Measurements from ENCODE around the gene ICAM2.

ICAM2 gene

DNA sequence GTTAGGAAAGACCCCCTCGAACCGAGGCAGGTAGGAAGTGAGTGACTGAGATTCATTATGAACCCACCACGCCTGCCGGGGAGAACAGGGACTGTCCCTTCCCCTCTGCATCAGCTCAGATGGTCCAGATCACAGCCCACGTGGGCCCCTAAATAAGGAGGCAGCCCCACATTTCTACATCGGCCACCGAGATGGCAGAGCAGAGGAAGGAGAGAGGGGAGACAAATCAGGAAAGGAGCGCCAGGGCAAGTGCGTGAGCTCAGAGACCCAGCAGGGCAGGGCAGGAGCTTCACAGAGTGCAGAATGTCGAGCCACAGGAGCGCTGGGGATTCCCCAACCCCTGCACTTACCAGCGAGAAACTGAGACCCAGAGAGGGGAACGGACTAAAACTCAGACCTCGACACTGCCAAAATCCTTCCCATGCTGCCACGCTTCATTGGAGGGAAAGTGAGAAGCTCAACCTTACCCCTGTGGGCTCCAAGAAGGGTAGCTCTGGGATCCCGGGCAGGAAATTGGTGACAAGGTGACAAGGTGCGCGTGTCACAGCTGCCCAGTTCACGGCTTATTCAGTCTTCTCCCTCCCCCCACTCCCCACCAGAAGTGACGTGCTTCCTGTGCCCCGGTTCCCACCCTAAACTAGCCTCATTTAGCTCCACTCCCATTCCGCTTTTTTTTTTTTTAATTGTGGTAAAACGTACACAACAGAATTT, at the start of gene ICAM2:
Gene ICAM2, minus strand, starts transcription at position 578 of the 711 bp plus-strand sequence. CDS start 13,942 bp downstream, outside the sequence.
- peak within 1 kb of the TSS; percentile 58 to 86 for H3K9ac ChIP-seq (ENCODE audit: low read depth in 1 of 2, low read length in 2 of 2)
- peak within 1 kb of the TSS; percentile 75 to 87 for H3K4me3 ChIP-seq (ENCODE audit: low read length in 2 of 2)
- H3K27ac ChIP-seq (ENCODE audit: low read depth in 2 of 2, low read length in 2 of 2): peak within 1 kb of the TSS; percentile 72 to 86
- H3K4me1 ChIP-seq (ENCODE audit: control insufficient read depth in 2 of 2, insufficient read depth in 2 of 2, low read length in 2 of 2): peaks cover 8 to 14% of the 10 kb centered on the region in 2 donors
- H3K27me3 ChIP-seq (ENCODE audit: control insufficient read depth in 2 of 2, insufficient read depth in 2 of 2, low read length in 2 of 2): no peaks in the 10 kb centered on the region
- H3K9me3 ChIP-seq (ENCODE audit: control insufficient read depth in 2 of 2, low read length in 2 of 2): no peaks in the 10 kb centered on the region
- no peaks in the 10 kb centered on the region for H3K36me3 ChIP-seq (ENCODE audit: control insufficient read depth in 2 of 2, insufficient read depth in 2 of 2, low read length in 2 of 2)

DNA sequence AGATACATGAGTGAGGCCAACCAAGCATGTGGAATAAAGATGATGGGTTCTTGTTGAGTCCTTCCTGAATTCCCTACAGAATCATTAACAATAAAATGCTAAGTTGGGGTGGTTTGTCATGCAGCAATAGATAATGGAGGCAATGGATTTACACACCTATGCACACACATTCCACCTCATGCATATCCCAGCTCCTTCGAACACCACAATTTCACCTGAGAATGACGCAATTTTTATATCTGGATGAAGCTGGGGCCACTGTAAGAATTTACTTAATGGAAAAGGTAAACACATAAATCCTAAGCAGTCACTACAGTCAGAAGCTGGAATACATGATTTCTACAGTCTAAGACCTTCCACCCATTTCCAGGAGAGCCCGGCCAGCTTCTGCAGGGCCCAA, 49.8 kb upstream of the ICAM2 start:
- H3K9me3 ChIP-seq (ENCODE audit: control insufficient read depth in 2 of 2, low read length in 2 of 2): peaks cover 0 to 7% of the 10 kb centered on the region in 2 donors
- H3K27ac ChIP-seq (ENCODE audit: low read depth in 2 of 2, low read length in 2 of 2): no peak overlapping the region
- peaks cover 37 to 52% of the 10 kb centered on the region in 2 donors for H3K36me3 ChIP-seq (ENCODE audit: control insufficient read depth in 2 of 2, insufficient read depth in 2 of 2, low read length in 2 of 2)

DNA sequence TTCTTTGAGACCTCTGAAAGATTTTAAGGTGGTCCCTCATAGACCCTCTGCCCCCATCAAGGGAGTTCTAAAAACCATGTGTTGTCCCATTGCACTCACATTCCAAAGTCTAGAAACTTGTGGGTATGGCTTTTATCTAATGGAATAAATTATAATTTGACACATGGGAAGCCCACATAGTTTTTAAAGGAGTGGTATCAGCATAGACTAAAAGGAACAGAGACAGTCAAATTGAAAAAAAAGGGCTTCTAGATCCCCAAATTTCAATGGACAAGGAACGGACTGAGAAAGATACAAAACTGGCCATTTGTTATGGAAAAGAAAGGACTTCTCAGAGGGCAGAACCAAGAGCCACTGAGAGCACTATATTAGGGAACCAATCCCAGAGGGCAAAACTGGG, 48.7 kb upstream of the ICAM2 start:
- Histone ChIP-seq H3K27ac (ENCODE audit: low read depth in 2 of 2, low read length in 2 of 2) (no peak overlapping the region), H3K9ac (ENCODE audit: low read depth in 1 of 2, low read length in 2 of 2) (no peak overlapping the region), H3K9me3 (ENCODE audit: control insufficient read depth in 2 of 2, low read length in 2 of 2) (peaks cover 0 to 7% of the 10 kb centered on the region in 2 donors), H3K36me3 (ENCODE audit: control insufficient read depth in 2 of 2, insufficient read depth in 2 of 2, low read length in 2 of 2) (peaks cover 37 to 55% of the 10 kb centered on the region in 2 donors), H3K4me1 (ENCODE audit: control insufficient read depth in 2 of 2, insufficient read depth in 2 of 2, low read length in 2 of 2) (peaks cover under 1 to 7% of the 10 kb centered on the region in 2 donors), H3K4me3 (ENCODE audit: low read length in 2 of 2) (no peak overlapping the region), H3K27me3 (ENCODE audit: control insufficient read depth in 2 of 2, insufficient read depth in 2 of 2, low read length in 2 of 2) (no peaks in the 10 kb centered on the region)

More for the DNA sequence above, 49.8 kb upstream of the ICAM2 start:
- no peak overlapping the region for H3K4me3 ChIP-seq (ENCODE audit: low read length in 2 of 2)
- H3K27me3 ChIP-seq (ENCODE audit: control insufficient read depth in 2 of 2, insufficient read depth in 2 of 2, low read length in 2 of 2): no peaks in the 10 kb centered on the region
- H3K9ac ChIP-seq (ENCODE audit: low read depth in 1 of 2, low read length in 2 of 2): no peak overlapping the region
- peaks cover 4 to 5% of the 10 kb centered on the region in 2 donors for H3K4me1 ChIP-seq (ENCODE audit: control insufficient read depth in 2 of 2, insufficient read depth in 2 of 2, low read length in 2 of 2)

DNA sequence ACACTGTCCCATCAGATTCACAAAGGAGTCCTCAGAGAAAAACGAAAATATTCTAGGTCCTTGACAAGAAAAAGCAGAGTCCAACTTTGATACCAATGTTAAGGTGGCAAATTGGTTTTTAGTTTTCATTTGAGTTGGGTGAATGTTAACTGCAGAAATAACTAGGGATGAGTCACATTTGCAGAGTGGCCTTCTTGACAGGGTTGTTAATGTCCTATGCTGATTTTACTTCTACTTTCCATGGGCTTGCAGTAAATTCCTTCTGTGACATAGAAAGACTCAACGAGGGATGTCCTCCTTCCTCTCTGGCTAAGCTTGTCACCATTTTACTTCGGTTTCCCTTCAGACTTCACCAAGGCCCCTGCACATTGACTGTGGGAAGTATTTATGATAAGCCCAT, 47.2 kb upstream of the ICAM2 start:
- H3K36me3 ChIP-seq (ENCODE audit: control insufficient read depth in 2 of 2, insufficient read depth in 2 of 2, low read length in 2 of 2): peaks cover 37 to 55% of the 10 kb centered on the region in 2 donors
- H3K27me3 ChIP-seq (ENCODE audit: control insufficient read depth in 2 of 2, insufficient read depth in 2 of 2, low read length in 2 of 2): no peaks in the 10 kb centered on the region
- no peak overlapping the region for H3K27ac ChIP-seq (ENCODE audit: low read depth in 2 of 2, low read length in 2 of 2)
- H3K9me3 ChIP-seq (ENCODE audit: control insufficient read depth in 2 of 2, low read length in 2 of 2): peaks cover 0 to 7% of the 10 kb centered on the region in 2 donors
- H3K4me3 ChIP-seq (ENCODE audit: low read length in 2 of 2): no peak overlapping the region
- peaks cover 5 to 11% of the 10 kb centered on the region in 2 donors for H3K4me1 ChIP-seq (ENCODE audit: control insufficient read depth in 2 of 2, insufficient read depth in 2 of 2, low read length in 2 of 2)
- H3K9ac ChIP-seq (ENCODE audit: low read depth in 1 of 2, low read length in 2 of 2): no peak overlapping the region

DNA sequence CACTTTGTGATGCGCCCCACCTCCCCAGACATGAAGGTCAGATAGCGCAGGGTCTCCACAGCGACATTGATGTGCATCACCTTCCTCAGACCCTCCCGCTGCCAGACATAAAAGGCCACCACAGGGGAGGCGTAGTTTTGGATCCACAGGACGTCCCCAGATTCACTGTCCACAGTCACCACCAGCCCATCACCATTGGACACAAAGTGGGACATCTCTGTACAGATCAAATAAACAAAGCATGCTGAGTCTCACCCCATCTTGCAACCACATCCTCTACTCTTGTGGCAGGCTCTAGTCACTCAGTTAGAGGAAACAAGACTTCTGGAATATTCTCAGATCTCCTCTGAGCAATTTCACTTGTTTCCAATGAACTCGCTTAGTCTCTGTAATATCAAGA, 46.3 kb upstream of the ICAM2 start:
- Histone ChIP-seq H3K4me1 (ENCODE audit: control insufficient read depth in 2 of 2, insufficient read depth in 2 of 2, low read length in 2 of 2) (peaks cover 5 to 11% of the 10 kb centered on the region in 2 donors), H3K27ac (ENCODE audit: low read depth in 2 of 2, low read length in 2 of 2) (peak overlapping the region in 1 of 2 donors; percentile 38), H3K4me3 (ENCODE audit: low read length in 2 of 2) (no peak overlapping the region), H3K9me3 (ENCODE audit: control insufficient read depth in 2 of 2, low read length in 2 of 2) (peaks cover 0 to 7% of the 10 kb centered on the region in 2 donors), H3K27me3 (ENCODE audit: control insufficient read depth in 2 of 2, insufficient read depth in 2 of 2, low read length in 2 of 2) (no peaks in the 10 kb centered on the region), H3K9ac (ENCODE audit: low read depth in 1 of 2, low read length in 2 of 2) (no peak overlapping the region), H3K36me3 (ENCODE audit: control insufficient read depth in 2 of 2, insufficient read depth in 2 of 2, low read length in 2 of 2) (peaks cover 34 to 50% of the 10 kb centered on the region in 2 donors)

DNA sequence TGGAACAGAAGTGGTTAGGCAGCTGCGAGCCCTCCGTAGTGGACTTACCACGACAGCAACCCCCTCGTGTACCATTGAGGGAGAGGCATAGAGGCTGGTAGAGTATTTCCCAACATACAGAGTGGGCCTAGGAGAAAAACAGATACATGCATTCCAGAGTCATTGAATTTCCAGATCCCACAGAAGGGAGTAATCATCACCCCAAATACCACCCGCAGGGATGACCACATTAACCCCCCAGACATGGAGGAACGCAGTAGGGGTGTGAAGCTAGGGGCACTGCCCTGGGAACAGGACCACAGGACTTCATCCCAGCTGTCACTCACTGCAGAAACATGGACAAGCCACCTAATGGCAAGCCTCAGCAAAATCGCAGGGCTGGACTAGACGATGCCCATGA, 44.7 kb upstream of the ICAM2 start:
- Histone ChIP-seq H3K36me3 (ENCODE audit: control insufficient read depth in 2 of 2, insufficient read depth in 2 of 2, low read length in 2 of 2) (peaks cover 28 to 42% of the 10 kb centered on the region in 2 donors), H3K4me1 (ENCODE audit: control insufficient read depth in 2 of 2, insufficient read depth in 2 of 2, low read length in 2 of 2) (peaks cover 5 to 11% of the 10 kb centered on the region in 2 donors), H3K9ac (ENCODE audit: low read depth in 1 of 2, low read length in 2 of 2) (no peak overlapping the region), H3K27ac (ENCODE audit: low read depth in 2 of 2, low read length in 2 of 2) (no peak overlapping the region), H3K4me3 (ENCODE audit: low read length in 2 of 2) (no peak overlapping the region), H3K9me3 (ENCODE audit: control insufficient read depth in 2 of 2, low read length in 2 of 2) (peaks cover 0 to 7% of the 10 kb centered on the region in 2 donors), H3K27me3 (ENCODE audit: control insufficient read depth in 2 of 2, insufficient read depth in 2 of 2, low read length in 2 of 2) (no peaks in the 10 kb centered on the region)

DNA sequence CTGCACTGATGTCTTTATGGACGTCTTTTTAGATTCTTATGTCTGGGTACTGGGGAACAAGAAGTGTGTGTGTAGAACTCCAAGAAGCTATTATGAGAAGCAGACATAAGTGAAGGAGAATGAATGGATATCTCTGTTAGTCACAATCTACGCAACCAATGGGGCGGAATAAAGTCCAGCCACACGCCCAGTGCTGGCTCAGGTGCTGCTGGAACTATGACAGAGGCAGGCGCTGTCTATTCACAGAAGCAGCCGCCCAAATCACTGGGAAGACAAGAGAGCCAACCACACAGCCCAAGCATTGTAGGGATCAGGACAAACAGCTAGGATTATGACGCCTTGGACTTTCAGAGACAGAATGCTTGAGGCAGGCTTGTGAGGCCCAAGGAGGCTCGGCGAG, 43.9 kb upstream of the ICAM2 start:
- Histone ChIP-seq H3K4me3 (ENCODE audit: low read length in 2 of 2) (peak overlapping the region; percentile 30 to 32), H3K27ac (ENCODE audit: low read depth in 2 of 2, low read length in 2 of 2) (peak overlapping the region; percentile 74 to 76), H3K36me3 (ENCODE audit: control insufficient read depth in 2 of 2, insufficient read depth in 2 of 2, low read length in 2 of 2) (peaks cover 23 to 37% of the 10 kb centered on the region in 2 donors), H3K9me3 (ENCODE audit: control insufficient read depth in 2 of 2, low read length in 2 of 2) (peaks cover 0 to 3% of the 10 kb centered on the region in 2 donors), H3K27me3 (ENCODE audit: control insufficient read depth in 2 of 2, insufficient read depth in 2 of 2, low read length in 2 of 2) (no peaks in the 10 kb centered on the region), H3K9ac (ENCODE audit: low read depth in 1 of 2, low read length in 2 of 2) (peak overlapping the region; percentile 26 to 50), H3K4me1 (ENCODE audit: control insufficient read depth in 2 of 2, insufficient read depth in 2 of 2, low read length in 2 of 2) (peaks cover 5 to 14% of the 10 kb centered on the region in 2 donors)

DNA sequence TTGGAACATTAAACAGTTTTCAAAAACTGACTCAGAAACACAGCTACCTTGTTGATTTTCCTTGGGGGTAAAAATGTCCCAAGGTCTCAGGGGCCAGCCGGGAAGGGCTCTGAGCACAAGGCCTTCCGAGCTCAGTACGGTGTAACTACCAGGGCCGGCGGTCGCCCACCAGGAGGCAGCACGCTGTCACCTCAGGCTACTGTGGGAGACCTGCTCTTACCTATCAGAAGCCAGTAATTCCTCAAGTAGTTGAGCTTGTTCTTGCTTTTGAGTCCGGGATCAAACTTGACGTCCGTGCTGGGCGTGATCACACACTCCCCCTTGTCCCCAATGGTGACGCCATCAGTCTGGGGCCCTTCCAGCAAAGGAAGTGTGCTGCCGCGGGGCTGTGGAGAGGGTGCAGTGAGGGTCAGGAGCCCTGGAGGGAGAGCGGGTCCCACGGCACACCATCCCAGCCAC, 43.4 kb upstream of the ICAM2 start:
- Histone ChIP-seq H3K9ac (ENCODE audit: low read depth in 1 of 2, low read length in 2 of 2) (peak overlapping the region; percentile 26 to 50), H3K9me3 (ENCODE audit: control insufficient read depth in 2 of 2, low read length in 2 of 2) (no peaks in the 10 kb centered on the region), H3K4me3 (ENCODE audit: low read length in 2 of 2) (peak overlapping the region; percentile 30 to 32), H3K27me3 (ENCODE audit: control insufficient read depth in 2 of 2, insufficient read depth in 2 of 2, low read length in 2 of 2) (no peaks in the 10 kb centered on the region), H3K4me1 (ENCODE audit: control insufficient read depth in 2 of 2, insufficient read depth in 2 of 2, low read length in 2 of 2) (peaks cover 5 to 14% of the 10 kb centered on the region in 2 donors), H3K36me3 (ENCODE audit: control insufficient read depth in 2 of 2, insufficient read depth in 2 of 2, low read length in 2 of 2) (peaks cover 21 to 37% of the 10 kb centered on the region in 2 donors), H3K27ac (ENCODE audit: low read depth in 2 of 2, low read length in 2 of 2) (peak overlapping the region; percentile 74 to 76)

DNA sequence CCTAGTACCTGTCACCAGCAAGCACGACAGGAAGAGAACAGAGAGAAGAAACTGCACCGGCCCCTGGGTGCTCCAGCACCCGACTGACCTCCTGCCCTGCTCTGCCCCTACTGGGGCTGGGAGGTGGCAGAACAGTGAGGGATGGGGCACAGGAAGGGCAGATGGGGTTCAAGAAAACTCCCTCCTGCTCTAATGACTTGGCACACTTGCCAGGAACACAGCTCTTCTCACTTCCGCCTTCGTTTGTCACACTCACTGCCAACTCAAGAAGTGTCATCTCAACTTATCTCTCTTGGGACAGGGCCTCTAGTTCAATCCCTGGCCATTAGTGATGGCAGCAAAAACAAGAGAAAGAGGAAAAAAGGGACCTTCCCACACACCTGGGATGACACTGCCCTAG, 42.7 kb upstream of the ICAM2 start:
- Histone ChIP-seq H3K4me3 (ENCODE audit: low read length in 2 of 2) (no peak overlapping the region), H3K36me3 (ENCODE audit: control insufficient read depth in 2 of 2, insufficient read depth in 2 of 2, low read length in 2 of 2) (peaks cover 16 to 29% of the 10 kb centered on the region in 2 donors), H3K27me3 (ENCODE audit: control insufficient read depth in 2 of 2, insufficient read depth in 2 of 2, low read length in 2 of 2) (no peaks in the 10 kb centered on the region), H3K9ac (ENCODE audit: low read depth in 1 of 2, low read length in 2 of 2) (peak overlapping the region in 1 of 2 donors; percentile 35), H3K9me3 (ENCODE audit: control insufficient read depth in 2 of 2, low read length in 2 of 2) (no peaks in the 10 kb centered on the region), H3K27ac (ENCODE audit: low read depth in 2 of 2, low read length in 2 of 2) (no peak overlapping the region), H3K4me1 (ENCODE audit: control insufficient read depth in 2 of 2, insufficient read depth in 2 of 2, low read length in 2 of 2) (peaks cover 5 to 14% of the 10 kb centered on the region in 2 donors)

DNA sequence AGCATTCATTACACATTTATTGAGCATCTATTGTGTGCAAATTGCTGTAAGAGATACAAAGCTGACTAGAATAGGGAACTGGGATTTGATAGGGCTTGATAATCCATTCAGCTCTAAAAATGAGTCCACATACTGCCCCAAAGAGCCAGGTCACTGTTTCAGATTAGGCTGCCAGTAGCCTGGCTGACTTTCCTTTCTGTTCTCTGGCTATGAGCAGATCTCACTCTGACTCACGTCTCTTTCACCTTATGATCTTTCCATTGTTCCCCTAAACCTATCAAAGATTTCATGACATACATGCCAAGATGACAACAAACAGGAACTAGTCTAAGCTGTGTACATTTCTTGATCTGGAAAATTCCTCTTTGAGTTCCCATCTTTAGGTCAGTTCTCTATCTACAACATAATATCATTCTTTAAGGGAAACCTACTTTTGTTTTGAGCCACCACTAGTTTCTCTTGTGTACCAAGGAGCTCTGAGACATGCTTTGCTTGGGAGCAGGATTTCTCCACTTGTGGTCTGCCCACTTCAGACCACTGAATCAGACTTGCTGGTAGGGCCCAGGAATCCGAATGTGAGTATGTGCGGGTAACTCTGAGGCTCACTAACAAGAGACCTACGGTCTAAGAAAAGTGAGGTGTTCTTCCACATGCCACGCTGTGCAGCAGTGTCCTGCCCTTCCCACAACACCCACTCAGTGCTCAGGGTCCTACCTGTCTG, 40.9 kb upstream of the ICAM2 start:
- Histone ChIP-seq H3K27ac (ENCODE audit: low read depth in 2 of 2, low read length in 2 of 2) (peak overlapping the region in 1 of 2 donors; percentile 38), H3K36me3 (ENCODE audit: control insufficient read depth in 2 of 2, insufficient read depth in 2 of 2, low read length in 2 of 2) (peaks cover 21 to 28% of the 10 kb centered on the region in 2 donors)

More for the DNA sequence above, 40.9 kb upstream of the ICAM2 start:
- no peak overlapping the region for H3K4me3 ChIP-seq (ENCODE audit: low read length in 2 of 2)
- peaks cover 5 to 14% of the 10 kb centered on the region in 2 donors for H3K4me1 ChIP-seq (ENCODE audit: control insufficient read depth in 2 of 2, insufficient read depth in 2 of 2, low read length in 2 of 2)
- no peaks in the 10 kb centered on the region for H3K27me3 ChIP-seq (ENCODE audit: control insufficient read depth in 2 of 2, insufficient read depth in 2 of 2, low read length in 2 of 2)
- H3K9me3 ChIP-seq (ENCODE audit: control insufficient read depth in 2 of 2, low read length in 2 of 2): no peaks in the 10 kb centered on the region
- peak overlapping the region in 1 of 2 donors; percentile 8 for H3K9ac ChIP-seq (ENCODE audit: low read depth in 1 of 2, low read length in 2 of 2)
